B cell (primary cell): ENCODE data around the gene BBX. TPM values are rescaled to one million over a fixed set of nuclear protein-coding genes. Genes with fewer than 3 reads are reported as not detected.

Experiments
- ATAC-seq: fragments of 200-7000 bp; cut with Tn5 transposase; one replicate; pipeline ENCODE4 v1.10.0; 2021; ENCODE audit warnings: low read depth, mild to moderate bottlenecking, moderate number of reproducible peaks, moderate library complexity
- CTCF ChIA-PET: fragments of 350-600 bp; sonication (Branson Sonifier 250); formaldehyde crosslinking; loops from one replicate; lab custom pipeline; 2021; ENCODE audit warnings: antibody characterized with exemption, inconsistent platforms; lab: Charles Lee
- POLR2A ChIA-PET: fragments of 350-600 bp; sonication (Branson Sonifier 250); formaldehyde crosslinking; loops from one replicate; lab custom pipeline; 2021; ENCODE audit warnings: antibody characterized with exemption; lab: Charles Lee
- DNase-seq: peaks from one replicate; pipeline ENCODE4 v3.0.0; 2013
- H2AFZ ChIP-seq: 2 replicates; pipeline ENCODE4 v1.6.1; 2012; ENCODE audit warnings: mild to moderate bottlenecking, low read depth, low read length; ENCODE audit not compliant: insufficient read depth, poor library complexity, severe bottlenecking
- H3K27ac ChIP-seq, 2 donors: 1 replicate in 1 of 2; 2 replicates in 1 of 2; pipeline ENCODE4 v1.5.1; 2012 to 2013; ENCODE audit warnings: low read length in 2 of 2, mild to moderate bottlenecking in 2 of 2, moderate library complexity in 1 of 2
- H3K27me3 ChIP-seq, 4 experiments: fragments of 200-600 bp in 1 of 4; sonication (generic) in 1 of 4; replicated peaks in 1 of 4; 1 replicate in 2 of 4; 2 replicates in 2 of 4; pipeline versions ENCODE4 v1.6.1 to v1.7.0; 2013 to 2016; ENCODE audit warnings: low read length in 3 of 4, mild to moderate bottlenecking in 2 of 4, mixed read lengths in 1 of 4, moderate library complexity in 1 of 4; ENCODE audit not compliant: insufficient read depth in 4 of 4, control insufficient read depth in 3 of 4; ENCODE audit errors: control extremely low read depth in 1 of 4
- H3K36me3 ChIP-seq, 2 experiments: replicated peaks in 1 of 2; 1 replicate in 1 of 2; 2 replicates in 1 of 2; pipeline versions ENCODE4 v1.6.1 to v1.7.1; 2013; ENCODE audit warnings: low read length in 1 of 2; ENCODE audit not compliant: insufficient read depth in 2 of 2, control insufficient read depth in 1 of 2; ENCODE audit errors: control extremely low read depth in 1 of 2, extremely low read depth in 1 of 2
- H3K4me1 ChIP-seq, 2 donors: fragments of 200-600 bp in 1 of 2; sonication (generic) in 1 of 2; 1 replicate in 1 of 2; 2 replicates in 1 of 2; pipeline versions ENCODE4 v1.5.1 to v1.6.1; 2013 to 2017; ENCODE audit warnings: low read length in 2 of 2; ENCODE audit not compliant: control insufficient read depth in 2 of 2, insufficient read depth in 2 of 2
- H3K4me2 ChIP-seq: replicated peaks from 2 replicates; pipeline ENCODE3; 2012; ENCODE audit warnings: mild to moderate bottlenecking, low read depth, low read length; ENCODE audit not compliant: poor library complexity, severe bottlenecking
- H3K4me3 ChIP-seq, 5 experiments: fragments of 200-600 bp in 1 of 5; sonication (generic) in 1 of 5; 1 replicate in 3 of 5; 2 replicates in 2 of 5; pipeline versions ENCODE4 v1.5.1 to v1.7.0; 2011 to 2016; ENCODE audit warnings: low read length in 4 of 5, mild to moderate bottlenecking in 4 of 5, low read depth in 2 of 5, control low read depth in 1 of 5, moderate library complexity in 1 of 5; ENCODE audit not compliant: insufficient read depth in 1 of 5; ENCODE audit errors: control extremely low read depth in 1 of 5, extremely low read depth in 1 of 5
- H3K79me2 ChIP-seq: fragments of 200-600 bp; sonication (generic); one replicate; pipeline ENCODE4 v1.6.0; 2016; ENCODE audit warnings: low read length; ENCODE audit not compliant: control insufficient read depth, insufficient read depth
- H3K9ac ChIP-seq: fragments of 200-600 bp; sonication (generic); 2 replicates; pipeline ENCODE4 v1.6.1; 2017; ENCODE audit warnings: mild to moderate bottlenecking, low read length, moderate library complexity
- H3K9me3 ChIP-seq, 3 donors: one replicate each; pipeline versions ENCODE4 v1.6.1 to v1.7.1; 2013; ENCODE audit warnings: low read length in 2 of 3; ENCODE audit not compliant: control insufficient read depth in 2 of 3, insufficient read depth in 1 of 3; ENCODE audit errors: control extremely low read depth in 1 of 3
- H4K20me1 ChIP-seq: 2 replicates; pipeline ENCODE4 v1.6.0; 2012; ENCODE audit warnings: mild to moderate bottlenecking, low read length; ENCODE audit not compliant: insufficient read depth, control insufficient read depth, poor library complexity, severe bottlenecking
- H3K27ac Mint-ChIP-seq: one replicate; pipeline ENCODE4 v1.8.0; 2021; ENCODE audit warnings: mixed read lengths
- H3K27me3 Mint-ChIP-seq: one replicate; pipeline ENCODE4 v1.8.0; 2021; ENCODE audit warnings: mixed read lengths
- H3K4me1 Mint-ChIP-seq: one replicate; pipeline ENCODE4 v1.8.0; 2021; ENCODE audit warnings: mixed read lengths
- H3K4me3 Mint-ChIP-seq: one replicate; pipeline ENCODE4 v1.8.0; 2021; ENCODE audit warnings: mixed read lengths
- H3K9me3 Mint-ChIP-seq: one replicate; pipeline ENCODE4 v1.8.0; 2022; ENCODE audit warnings: mixed read lengths; ENCODE audit not compliant: insufficient read depth
- CTCF ChIP-seq: fragments of 200-600 bp; IDR thresholded peaks from one replicate; pipeline ENCODE4 v1.8.0; 2022; ENCODE audit warnings: antibody characterized with exemption, mild to moderate bottlenecking
- EZH2 ChIP-seq: IDR thresholded peaks from 2 replicates; pipeline ENCODE4 v1.6.1; 2012; ENCODE audit warnings: borderline replicate concordance, low read depth, mild to moderate bottlenecking, moderate library complexity, low read length; ENCODE audit not compliant: insufficient read depth, poor library complexity, severe bottlenecking
- WGBS: methylation state at CpG from one replicate; pipeline ENCODE4 v1.1.5; 2013; ENCODE audit warnings: missing lambda C conversion rate; ENCODE audit not compliant: insufficient coverage; 5-methylcytosine and 5-hydroxymethylcytosine counted together
- intact Hi-C: fragments of 100-400 bp; cut with micrococcal nuclease; formaldehyde crosslinking; loops from one replicate; pipeline ENCODE4 v1.10.0; 2022
- polyA plus RNA-seq: library from polyadenylated mRNA; depleted of rRNA; stranded (reverse); fragments of >200 nt; gene quantifications from 2 replicates; pipeline ENCODE4 v1.2.3, GENCODE V29; 2012
- total RNA-seq, 2 donors: library from RNA; stranded (reverse); fragments of 120-200 nt in 1 of 2; gene quantifications; 1 replicate in 1 of 2; 2 replicates in 1 of 2; pipeline versions ENCODE4 v1.2.3 to v1.2.4, GENCODE V29; 2013 to 2022

The BBX gene
- total and polyA plus RNA-seq, 2 donors (not counting 1 experiment from before 2014, with no cell fraction given): 27.8 to 133 TPM

- 100% methylated on average over 1 of the region's 5 CpGs for WGBS
- Histone ChIP-seq H2AFZ (no peak overlapping the region), H3K36me3 (no peaks in the 10 kb centered on the region), H3K27ac (no peak overlapping the region), H3K27me3 (no peaks in the 10 kb centered on the region), H3K4me2 (no peak overlapping the region), H3K79me2 (peaks cover 68% of the 10 kb centered on the region), H3K4me3 (no peak overlapping the region), H4K20me1 (peaks cover 11% of the 10 kb centered on the region), H3K4me1 (peaks cover 13 to 14% of the 10 kb centered on the region in 2 donors), H3K9ac (no peak overlapping the region), H3K9me3 (no peaks in the 10 kb centered on the region)
- Mint-ChIP-seq H3K4me1 (peaks cover 27% of the 10 kb centered on the region), H3K27me3 (no peaks in the 10 kb centered on the region), H3K27ac (no peak overlapping the region), H3K4me3 (no peak overlapping the region), H3K9me3 (no peaks in the 10 kb centered on the region)
- intact Hi-C loops: loop anchor here (5.0 to 10.0 kb wide), 2 partner anchors 450 to 868 kb away; no protein-coding TSS in a partner anchor
- no peak for DNase-seq
- TF ChIP-seq EZH2 (no peak), CTCF (no peak)
- ChIA-PET CTCF (interaction anchor here (0.7 to 6.0 kb wide), 4 partner anchors 10 to 54 kb away, joined by 3 to 89 read pairs (median 14); no protein-coding TSS in a partner anchor), POLR2A (no interaction called here)
- no peak for ATAC-seq
Observed at GRCh38 chr3:107687056-107687581, 164.4 kb downstream of the BBX start.

DNA sequence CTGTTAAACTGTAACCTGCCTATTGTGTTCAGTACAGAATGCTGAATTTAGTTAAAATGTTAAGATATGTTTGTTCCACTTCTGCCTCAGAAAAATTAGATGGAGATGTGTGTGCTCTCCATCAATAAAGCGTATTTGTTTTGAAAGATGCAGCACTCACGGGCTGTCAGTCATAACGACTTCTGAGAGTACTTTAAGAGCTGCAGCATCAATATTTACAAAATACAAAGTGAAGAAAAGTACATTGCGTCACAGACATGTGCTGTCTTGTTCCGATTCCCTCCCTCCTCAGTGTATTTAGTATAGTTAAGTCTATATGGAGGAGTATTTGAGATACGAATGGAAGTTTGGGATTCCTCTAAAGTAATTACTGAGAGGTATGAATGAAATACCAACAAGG, 166.6 kb downstream of the BBX start:
- Mint-ChIP-seq H3K27me3 (no peaks in the 10 kb centered on the region), H3K4me3 (no peak overlapping the region), H3K9me3 (no peaks in the 10 kb centered on the region), H3K4me1 (peaks cover 18% of the 10 kb centered on the region), H3K27ac (no peak overlapping the region)
- TF ChIP-seq EZH2 (no peak), CTCF (no peak)
- no peak overlapping the region for H3K27ac ChIP-seq
- H3K27me3 ChIP-seq: no peaks in the 10 kb centered on the region
- no CpG with 5 or more reads among the region's 6 CpGs for WGBS
- H3K4me1 ChIP-seq: peaks cover 11 to 13% of the 10 kb centered on the region in 2 donors
- no peaks in the 10 kb centered on the region for H3K9me3 ChIP-seq
- ChIA-PET POLR2A (no interaction called here), CTCF (interaction anchor here (1.0 to 6.0 kb wide), 11 partner anchors 8 to 64 kb away, joined by 3 to 89 read pairs (median 6); no protein-coding TSS in a partner anchor)
- H4K20me1 ChIP-seq: no peaks in the 10 kb centered on the region
- intact Hi-C loops: loop anchor here (5.0 to 10.0 kb wide), 2 partner anchors 452 to 865 kb away; no protein-coding TSS in a partner anchor
- H3K4me2 ChIP-seq: no peak overlapping the region
- H3K36me3 ChIP-seq: no peaks in the 10 kb centered on the region
- no peak overlapping the region for H2AFZ ChIP-seq
- peaks cover 48% of the 10 kb centered on the region for H3K79me2 ChIP-seq
- ATAC-seq: no peak
- DNase-seq: no peak
- H3K9ac ChIP-seq: no peak overlapping the region
- H3K4me3 ChIP-seq: no peak overlapping the region
